Measurements from ENCODE around the gene TGDS.

- TF ChIP-seq CTCF (IDR thresholded peaks at IDR 0.05; ENCODE audit: insufficient read depth, low read length) (no peak), REST (IDR thresholded peaks at IDR 0.05; ENCODE audit: insufficient replicate concordance, low read depth) (no peak)
These were observed 13.2 kb upstream of the TGDS start for GRCh38 chr13:94609196-94609595.
